DLD1 (cell line): ENCODE results near the gene RNF145.
"Not testable (repeated sequence)": the region's sequence is repeated elsewhere in the genome, so short reads cannot be mapped to it uniquely, and the experiment has no call there.

Experiments
- in situ Hi-C: cut with HindIII; loops from 2 replicates; pipeline ENCODE4 v1.10.0; 2017; ENCODE audit warnings: low sequenced_read_pairs

RNF145 gene

GRCh38 chr5:159123189-159123588 is 86.2 kb downstream of the RNF145 start:
- in situ Hi-C loops: no loop called here

- in situ Hi-C loops: no loop called here
Observed at GRCh38 chr5:159121061-159121460, 88.3 kb downstream of the RNF145 start.

GRCh38 chr5:159120446-159120845 is 88.9 kb downstream of the RNF145 start:
- in situ Hi-C loops: no loop called here

GRCh38 chr5:159119842-159120241 is 89.5 kb downstream of the RNF145 start:
- in situ Hi-C loops: not testable (repeated sequence)

GRCh38 chr5:159118958-159119659 is 90.2 kb downstream of the RNF145 start:
- in situ Hi-C loops: not testable (repeated sequence)

GRCh38 chr5:159113405-159113804 is 95.9 kb downstream of the RNF145 start:
- in situ Hi-C loops: no loop called here

- in situ Hi-C loops: no loop called here
Observed at GRCh38 chr5:159112436-159112835, 96.9 kb downstream of the RNF145 start.
